HCT116 (cell line): ENCODE measurements around the gene INPP5D.

Source experiments
- CEBPB ChIP-seq: IDR thresholded peaks from 2 replicates; pipeline ENCODE4 v1.6.1; 2012; ENCODE audit warnings: low read depth
- CTCF ChIP-seq, 3 experiments: fragments of 200-600 bp in 1 of 3; sonication (generic) in 1 of 3; IDR thresholded peaks in 2 of 3; conservative IDR thresholded peaks in 1 of 3; 2 replicates each; pipeline ENCODE4 v1.5.1; 2012 to 2017; ENCODE audit warnings: low read depth in 2 of 3, low read length in 2 of 3, antibody characterized with exemption in 1 of 3, borderline replicate concordance in 1 of 3, control low read depth in 1 of 3, mild to moderate bottlenecking in 1 of 3, mixed read lengths in 1 of 3, mixed run types in 1 of 3, moderate library complexity in 1 of 3; ENCODE audit not compliant: insufficient read depth in 1 of 3
- EZH2 ChIP-seq: fragments of 200-600 bp; sonication (generic); IDR thresholded peaks from 2 replicates; pipeline ENCODE4 v1.6.1; 2017; ENCODE audit warnings: antibody characterized with exemption, mixed run types
- EZH2phosphoT487 ChIP-seq: fragments of 200-600 bp; IDR thresholded peaks from 2 replicates; pipeline ENCODE4 v1.6.1; 2018; ENCODE audit warnings: antibody characterized with exemption, borderline replicate concordance
- JUND ChIP-seq: IDR thresholded peaks from 2 replicates; pipeline ENCODE4 v1.6.1; 2012
- MAX ChIP-seq: IDR thresholded peaks from 2 replicates; pipeline ENCODE4 v1.6.1; 2012
- POLR2A ChIP-seq: IDR thresholded peaks from 2 replicates; pipeline ENCODE4 v1.7.0; 2011; ENCODE audit warnings: borderline replicate concordance; ENCODE audit not compliant: insufficient read depth, insufficient read length; ENCODE audit errors: extremely low read depth
- POLR2AphosphoS5 ChIP-seq: IDR thresholded peaks from 2 replicates; pipeline ENCODE4 v1.6.1; 2011; ENCODE audit warnings: mild to moderate bottlenecking, low read depth, low read length, moderate library complexity
- REST ChIP-seq: IDR thresholded peaks from 2 replicates; pipeline ENCODE4 v1.6.1; 2012; ENCODE audit warnings: low read depth
- SP1 ChIP-seq: IDR thresholded peaks from 2 replicates; pipeline ENCODE4 v1.6.1; 2012; ENCODE audit warnings: low read depth
- YY1 ChIP-seq: IDR thresholded peaks from 2 replicates; pipeline ENCODE4 v1.6.1; 2011; ENCODE audit warnings: low read length, low read depth, moderate library complexity, mild to moderate bottlenecking; ENCODE audit not compliant: insufficient replicate concordance; ENCODE audit errors: extremely low read depth
- ZFX ChIP-seq: fragments of 450-650 bp; IDR thresholded peaks from 2 replicates; pipeline ENCODE4 v1.6.1; 2017
- ZNF274 ChIP-seq: fragments of 200-500 bp; sonication (Bioruptor generic); IDR thresholded peaks from 2 replicates; pipeline ENCODE4 v1.6.1; 2014; ENCODE audit warnings: mild to moderate bottlenecking, low read depth, low read length, inconsistent platforms

GRCh38 chr2:233164128-233164635, 104.0 kb downstream of the INPP5D start:
- TF ChIP-seq EZH2phosphoT487 (no peak), POLR2AphosphoS5 (no peak), REST (no peak), ZNF274 (no peak), POLR2A (no peak), ZFX (no peak), CEBPB (no peak), CTCF (IDR thresholded peaks at IDR 0.05 in 2 of 3, conservative IDR thresholded peaks at IDR 0.05 in 1 of 3; ENCODE audit: borderline replicate concordance in 1 of 3, insufficient read depth in 1 of 3, low read depth in 2 of 3, low read length in 2 of 3) (no peak), EZH2 (no peak), JUND (no peak), MAX (no peak), YY1 (no peak), SP1 (no peak)
